ENCODE measurements around the gene FOXC1.

- TF ChIP-seq EZH2 (IDR thresholded peaks at IDR 0.05; ENCODE audit: low read length, unreplicated experiment) (no peak), CTCF (conservative IDR thresholded peaks at IDR 0.05; ENCODE audit: low read depth, low read length) (no peak)
These were observed 14.0 kb downstream of the FOXC1 start for GRCh38 chr6:1623769-1624057.
